Superior temporal gyrus (tissue), 1 donor: ENCODE measurements around the gene PLRG1.

Experiments
- DNase-seq: peaks from one replicate; pipeline ENCODE4 v3.0.0-alpha.2; 2016; ENCODE audit errors: extremely low spot score

The PLRG1 gene

DNA sequence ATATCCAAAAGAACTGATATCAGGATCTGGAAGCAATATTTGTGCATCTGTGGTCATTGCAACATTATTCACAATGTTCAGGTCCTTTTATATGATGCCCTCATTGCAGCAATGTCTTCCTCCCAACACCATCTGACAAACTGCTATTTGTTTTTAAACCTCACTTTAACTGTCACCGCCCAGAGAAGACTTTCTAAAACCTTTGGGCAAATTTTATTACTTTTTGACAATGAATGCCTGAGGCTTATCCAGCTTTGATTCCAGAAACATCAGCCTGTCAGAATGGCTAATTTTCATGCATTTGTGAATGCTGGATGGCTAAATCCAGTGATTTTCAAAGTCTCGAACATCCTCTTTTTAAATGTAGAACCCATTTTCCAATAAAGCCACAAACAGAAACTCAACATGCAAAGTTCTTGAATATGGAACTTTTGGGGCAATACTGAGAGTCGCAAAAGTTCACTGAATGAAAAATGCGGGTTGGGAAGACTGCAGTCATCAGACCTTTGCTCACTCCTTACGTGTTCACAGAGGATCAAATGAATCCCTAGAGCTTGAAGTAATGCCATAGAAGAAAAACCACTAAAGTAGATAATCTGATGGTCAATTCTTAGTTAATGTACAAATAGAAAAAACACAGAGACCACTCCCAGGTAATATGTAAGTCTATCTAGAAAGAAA, 23.1 kb upstream of the PLRG1 start:
- no peak for DNase-seq

DNA sequence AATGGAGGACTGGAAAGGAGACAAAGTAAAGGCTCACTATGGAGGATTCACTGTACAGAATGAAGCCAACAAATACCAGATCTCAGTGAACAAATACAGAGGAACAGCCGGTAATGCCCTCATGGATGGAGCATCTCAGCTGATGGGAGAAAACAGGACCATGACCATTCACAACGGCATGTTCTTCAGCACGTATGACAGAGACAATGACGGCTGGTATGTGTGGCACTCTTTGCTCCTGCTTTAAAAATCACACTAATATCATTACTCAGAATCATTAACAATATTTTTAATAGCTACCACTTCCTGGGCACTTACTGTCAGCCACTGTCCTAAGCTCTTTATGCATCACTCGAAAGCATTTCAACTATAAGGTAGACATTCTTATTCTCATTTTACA, 19.4 kb upstream of the PLRG1 start:
- DNase-seq: no peak

DNA sequence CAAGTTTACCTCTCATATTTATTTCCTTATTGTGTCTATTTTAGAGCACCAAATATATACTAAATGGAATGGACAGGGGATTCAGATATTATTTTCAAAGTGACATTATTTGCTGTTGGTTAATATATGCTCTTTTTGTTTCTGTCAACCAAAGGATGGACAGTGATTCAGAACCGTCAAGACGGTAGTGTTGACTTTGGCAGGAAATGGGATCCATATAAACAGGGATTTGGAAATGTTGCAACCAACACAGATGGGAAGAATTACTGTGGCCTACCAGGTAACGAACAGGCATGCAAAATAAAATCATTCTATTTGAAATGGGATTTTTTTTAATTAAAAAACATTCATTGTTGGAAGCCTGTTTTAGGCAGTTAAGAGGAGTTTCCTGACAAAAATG, 18.8 kb upstream of the PLRG1 start:
- no peak for DNase-seq

DNA sequence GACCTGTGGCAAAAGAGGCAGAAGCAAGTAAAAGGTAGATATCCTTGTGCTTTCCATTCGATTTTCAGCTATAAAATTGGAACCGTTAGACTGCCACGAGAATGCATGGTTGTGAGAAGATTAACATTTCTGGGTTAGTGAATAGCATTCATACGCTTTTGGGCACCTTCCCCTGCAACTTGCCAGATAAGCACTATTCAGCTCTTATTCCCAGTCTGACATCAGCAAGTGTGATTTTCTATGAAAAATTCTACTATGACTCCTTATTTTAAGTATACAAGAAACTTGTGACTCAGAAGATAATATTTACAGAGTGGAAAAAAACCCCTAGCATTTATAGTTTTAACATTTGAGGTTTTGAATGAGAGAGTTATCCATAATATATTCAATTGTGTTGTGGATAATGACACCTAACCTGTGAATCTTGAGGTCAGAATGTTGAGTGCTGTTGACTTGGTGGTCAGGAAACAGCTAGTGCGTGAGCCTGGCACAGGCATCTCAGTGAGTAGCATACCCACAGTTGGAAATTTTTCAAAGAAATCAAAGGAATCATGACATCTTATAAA, 16.5 kb upstream of the PLRG1 start:
- DNase-seq: no peak

DNA sequence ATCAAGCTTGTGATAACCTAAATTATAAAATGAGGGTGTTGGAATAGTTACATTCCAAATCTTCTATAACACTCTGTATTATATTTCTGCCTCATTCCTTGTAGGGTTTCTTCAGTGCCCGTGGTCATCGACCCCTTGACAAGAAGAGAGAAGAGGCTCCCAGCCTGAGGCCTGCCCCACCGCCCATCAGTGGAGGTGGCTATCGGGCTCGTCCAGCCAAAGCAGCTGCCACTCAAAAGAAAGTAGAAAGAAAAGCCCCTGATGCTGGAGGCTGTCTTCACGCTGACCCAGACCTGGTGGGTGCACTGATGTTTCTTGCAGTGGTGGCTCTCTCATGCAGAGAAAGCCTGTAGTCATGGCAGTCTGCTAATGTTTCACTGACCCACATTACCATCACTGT, 15.5 kb upstream of the PLRG1 start:
- DNase-seq: no peak

DNA sequence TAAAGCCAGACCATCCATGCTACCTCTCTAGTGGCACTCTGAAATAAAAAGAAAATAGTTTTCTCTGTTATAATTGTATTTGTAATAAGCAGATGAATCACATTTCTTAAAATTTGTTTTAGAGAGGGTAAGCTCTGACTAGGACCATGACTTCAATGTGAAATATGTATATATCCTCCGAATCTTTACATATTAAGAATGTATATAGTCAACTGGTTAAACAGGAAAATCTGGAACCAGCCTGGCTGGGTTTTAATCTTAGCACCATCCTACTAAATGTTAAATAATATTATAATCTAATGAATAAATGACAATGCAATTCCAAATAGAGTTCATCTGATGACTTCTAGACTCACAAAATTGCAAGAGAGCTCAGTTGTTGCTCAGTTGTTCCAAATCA, 14.1 kb upstream of the PLRG1 start:
- DNase-seq: no peak

DNA sequence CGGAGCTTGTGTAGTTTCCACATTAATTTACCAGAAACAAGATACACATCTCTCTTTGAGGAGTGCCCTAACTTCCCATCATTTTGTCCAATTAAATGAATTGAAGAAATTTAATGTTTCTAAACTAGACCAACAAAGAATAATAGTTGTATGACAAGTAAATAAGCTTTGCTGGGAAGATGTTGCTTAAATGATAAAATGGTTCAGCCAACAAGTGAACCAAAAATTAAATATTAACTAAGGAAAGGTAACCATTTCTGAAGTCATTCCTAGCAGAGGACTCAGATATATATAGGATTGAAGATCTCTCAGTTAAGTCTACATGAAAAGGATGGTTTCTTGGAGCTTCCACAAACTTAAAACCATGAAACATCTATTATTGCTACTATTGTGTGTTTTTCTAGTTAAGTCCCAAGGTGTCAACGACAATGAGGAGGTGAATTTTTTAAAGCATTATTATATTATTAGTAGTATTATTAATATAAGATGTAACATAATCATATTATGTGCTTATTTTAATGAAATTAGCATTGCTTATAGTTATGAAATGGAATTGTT, 12.6 kb upstream of the PLRG1 start, which contains the start of gene FGB:
FGB (plus strand) TSS at position 315 of the 558 bp plus-strand sequence; CDS start at position 323, 8 bp downstream.
- DNase-seq: no peak

DNA sequence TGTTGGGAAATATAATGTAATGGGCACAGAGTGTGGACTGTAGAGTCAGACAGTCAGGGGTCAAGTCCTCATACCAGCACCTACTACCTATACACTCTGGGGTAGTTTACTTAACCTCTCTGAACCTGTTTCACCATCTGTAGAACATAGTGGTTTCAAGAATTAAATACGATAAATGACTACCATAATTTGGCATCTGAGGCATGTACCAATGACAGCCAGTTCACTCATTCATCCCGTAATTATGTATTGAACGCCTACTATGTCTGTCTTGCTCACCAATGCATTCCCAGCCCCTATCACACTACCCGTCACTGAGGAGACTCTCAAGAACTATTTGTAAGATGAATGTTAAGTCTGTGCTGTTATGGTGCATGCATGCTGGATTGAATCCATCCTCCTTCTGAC, 10.6 kb upstream of the PLRG1 start:
- DNase-seq: no peak

DNA sequence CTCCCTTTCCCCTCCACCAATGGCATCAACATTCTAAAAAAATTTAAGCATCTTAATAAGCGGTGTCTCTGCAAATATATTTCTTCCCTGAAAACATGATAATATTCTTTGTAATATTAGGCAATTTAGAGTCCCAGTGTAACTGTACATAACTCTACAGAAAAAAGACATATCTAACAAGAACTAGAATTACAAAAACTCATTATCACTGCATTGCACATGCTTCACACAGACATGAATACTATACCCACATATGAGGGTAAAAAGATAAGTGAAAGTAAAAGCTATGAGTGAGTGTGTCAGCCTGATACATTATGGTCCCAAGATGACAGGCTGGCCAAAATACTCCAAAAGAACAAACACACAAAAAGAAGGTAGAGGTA, 10.2 kb upstream of the PLRG1 start:
- no peak for DNase-seq

DNA sequence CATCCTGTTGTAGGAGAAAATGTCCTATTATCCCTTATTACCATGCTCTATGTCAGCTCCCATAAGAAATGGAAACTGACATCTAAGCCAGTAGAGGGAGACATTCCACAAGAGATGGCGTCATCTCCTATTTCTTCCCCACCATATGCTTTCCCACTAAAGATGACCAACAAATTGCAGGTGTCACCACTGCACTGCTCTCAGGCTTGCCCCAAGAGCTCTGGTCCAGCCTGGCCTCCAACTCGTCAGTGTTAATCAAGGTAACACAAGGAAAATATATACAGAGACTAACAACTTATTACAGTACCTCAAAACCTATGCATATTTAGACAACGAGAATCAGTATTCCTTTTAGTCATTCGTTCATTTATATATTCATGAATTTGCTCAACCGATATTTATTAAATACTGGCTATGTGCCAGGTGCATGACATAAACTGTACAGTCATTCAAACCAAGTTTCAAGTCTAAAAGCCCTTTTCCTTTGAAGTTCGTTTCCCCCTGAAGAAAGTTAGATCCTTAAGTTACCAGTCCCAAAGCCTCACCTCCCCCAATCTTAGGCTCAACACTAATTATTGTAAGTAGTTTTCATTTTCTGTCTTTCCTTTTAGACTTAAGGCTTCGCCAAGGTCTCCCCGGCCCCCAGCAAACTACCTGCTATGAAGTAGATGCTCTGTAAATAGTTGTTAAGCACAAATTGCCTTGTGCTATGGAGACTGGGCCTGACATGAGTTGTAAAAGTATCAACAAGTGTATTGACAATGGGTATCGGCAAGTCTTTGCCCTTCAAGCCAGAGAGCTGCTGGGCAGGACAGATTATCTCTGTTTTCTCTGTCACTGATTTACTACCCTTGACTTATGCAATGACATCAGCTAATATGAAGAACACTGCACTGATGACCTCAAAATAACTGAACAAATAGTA, 9.6 kb upstream of the PLRG1 start:
- peak; percentile 67 for DNase-seq

DNA sequence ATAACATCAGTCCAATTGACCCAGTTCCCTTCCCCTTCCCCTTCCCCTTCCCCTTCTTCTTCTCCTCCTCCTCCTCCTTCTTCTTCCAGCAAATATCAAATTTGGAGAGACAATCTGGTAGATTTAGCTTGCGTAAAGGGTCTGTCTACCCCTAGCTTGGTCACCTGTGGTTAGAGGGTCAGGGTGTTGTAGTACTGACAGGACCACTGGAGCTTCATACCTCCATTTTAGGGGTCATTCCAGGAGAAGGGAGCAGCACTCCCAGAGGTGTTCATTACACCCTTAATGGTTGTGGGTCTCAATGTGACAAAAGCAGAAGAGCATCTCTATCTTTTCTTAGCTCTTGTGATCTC, 8.9 kb upstream of the PLRG1 start:
- no peak for DNase-seq

DNA sequence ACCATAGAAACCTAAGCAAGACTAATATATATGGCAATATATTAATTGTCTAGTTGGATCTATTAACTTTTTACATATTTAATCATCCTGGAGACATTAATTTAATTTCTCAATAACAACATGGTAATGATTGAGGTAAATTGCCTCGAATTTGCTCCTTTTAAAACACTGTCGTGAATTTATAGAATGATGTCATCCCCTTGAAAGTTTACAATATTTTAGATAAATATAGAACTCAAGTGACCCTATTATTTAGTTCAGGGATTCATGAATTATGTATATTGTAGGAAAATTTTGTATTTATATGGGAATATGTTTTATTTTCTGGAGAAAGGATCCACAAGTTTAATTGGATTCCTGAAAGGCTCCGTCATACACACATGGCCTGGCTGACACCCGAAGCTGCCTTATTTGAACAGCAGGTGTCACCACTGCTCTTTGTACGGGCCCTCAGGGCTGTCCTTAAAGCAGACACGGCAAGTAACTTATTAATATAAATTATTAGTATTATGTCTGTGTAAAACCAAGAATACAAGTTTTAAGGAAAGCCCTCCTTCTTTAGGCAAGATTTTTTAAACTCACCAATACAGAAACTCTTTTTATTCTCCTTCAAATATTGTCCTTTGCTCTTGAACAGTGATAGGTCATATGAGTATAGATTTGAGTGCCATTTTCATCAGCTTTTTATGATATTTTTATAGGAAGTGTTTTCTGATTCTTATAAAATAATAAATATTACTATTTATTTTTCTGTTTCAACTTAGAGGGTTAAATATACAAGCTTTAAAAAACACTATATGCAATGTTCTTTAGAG, 1.9 kb upstream of the PLRG1 start:
- DNase-seq: peak; percentile 89

DNA sequence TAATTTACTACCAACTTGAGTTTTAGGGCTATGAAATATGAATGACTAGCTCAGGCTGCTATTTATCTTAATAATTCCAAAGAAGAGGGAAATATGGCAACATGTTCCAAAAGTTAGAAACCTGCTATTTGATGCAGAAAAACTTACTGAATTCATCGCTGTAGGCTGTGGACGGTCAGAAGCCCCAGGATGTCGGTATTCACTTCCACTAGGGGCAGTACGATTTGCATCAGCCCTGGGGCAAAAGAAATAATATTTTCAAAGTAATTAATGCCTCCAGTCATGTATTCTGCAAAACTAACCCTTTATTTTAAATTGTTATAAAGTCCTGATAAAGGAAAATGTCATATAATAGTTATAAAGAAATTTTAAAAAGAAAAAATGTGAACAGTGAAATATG, 4.5 kb downstream of the PLRG1 start:
- no peak for DNase-seq

DNA sequence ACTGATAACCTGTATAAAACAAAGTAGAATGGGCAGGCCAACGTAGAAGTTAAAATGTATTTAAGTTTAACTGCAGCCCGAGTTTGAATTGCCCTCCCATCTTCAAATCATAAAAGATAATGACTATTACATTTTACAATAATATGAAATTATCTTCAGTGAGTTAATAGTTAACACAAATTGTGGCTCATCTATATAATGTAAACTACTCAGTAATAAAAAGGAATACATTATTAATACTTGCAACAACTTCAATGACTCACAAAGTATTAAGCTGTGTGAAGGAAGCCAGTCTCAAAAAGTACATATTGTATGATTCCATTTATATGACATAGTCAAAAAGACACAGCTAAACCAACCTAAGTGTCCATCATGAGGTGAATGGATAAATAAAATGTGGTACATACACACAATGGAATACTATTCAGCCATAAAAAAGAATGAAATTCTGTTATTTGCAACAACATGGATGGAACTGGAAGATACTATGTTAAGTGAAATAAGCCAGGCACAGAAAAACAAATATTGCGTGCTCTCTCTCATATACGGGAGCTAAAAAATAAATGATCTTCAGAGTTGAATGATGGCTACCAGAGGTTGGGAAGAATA, 7.8 kb downstream of the PLRG1 start:
- DNase-seq: no peak

DNA sequence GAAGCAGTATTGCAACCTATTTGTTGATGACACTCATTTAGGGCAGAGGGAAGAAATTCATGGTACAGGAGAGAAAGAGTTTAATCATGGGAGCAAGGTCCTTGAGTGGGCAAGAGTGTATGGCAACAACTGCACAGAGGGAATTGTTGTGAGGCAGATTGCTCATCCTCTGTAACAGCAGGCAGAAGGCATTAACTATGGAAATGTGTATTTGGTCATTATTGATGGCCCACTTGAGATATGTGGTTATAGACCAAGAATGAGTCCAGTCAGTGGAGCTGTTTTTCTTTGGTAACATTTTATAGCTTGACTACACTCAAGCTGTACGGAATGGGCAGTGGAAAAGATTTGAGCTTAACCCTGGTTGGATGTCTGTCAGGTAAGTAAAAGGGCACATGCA, 15.9 kb downstream of the PLRG1 start:
- no peak for DNase-seq

DNA sequence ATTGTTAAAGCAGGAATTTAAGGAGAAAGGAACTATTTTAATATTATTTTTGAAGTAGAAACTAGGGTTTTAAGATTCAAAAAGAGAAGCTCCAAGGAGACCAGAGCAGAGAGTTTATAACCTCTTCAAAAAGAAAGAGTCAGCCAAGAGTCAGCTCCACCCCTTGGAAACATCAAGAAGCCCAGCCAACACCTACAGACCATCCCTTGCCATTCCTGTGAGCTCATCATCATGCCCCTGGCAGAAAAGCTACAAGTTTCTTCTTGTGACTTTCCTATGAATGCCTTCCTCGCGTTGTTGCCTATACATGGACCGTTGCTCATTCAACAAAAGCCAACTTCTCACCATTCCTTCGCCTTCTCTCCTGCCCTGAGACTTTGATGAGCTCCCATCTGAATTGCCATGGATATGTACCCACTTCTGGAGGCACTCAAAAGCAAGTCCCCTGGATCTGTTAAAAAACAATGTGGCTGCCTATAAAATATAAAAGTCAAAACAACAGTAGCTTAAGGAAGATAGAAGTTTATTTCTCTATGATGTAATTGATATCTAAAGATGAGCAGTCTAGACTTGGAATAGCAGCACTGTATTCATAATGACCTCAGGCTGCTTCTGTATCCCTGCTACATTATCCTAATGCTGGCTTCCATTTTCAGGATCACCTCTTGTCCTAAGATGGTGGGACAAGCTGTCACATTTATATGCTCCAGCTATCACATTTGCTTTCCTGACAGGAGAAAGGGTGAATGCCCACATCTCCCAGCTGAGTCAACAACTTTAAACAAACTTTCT, 20.3 kb downstream of the PLRG1 start:
- DNase-seq: no peak

DNA sequence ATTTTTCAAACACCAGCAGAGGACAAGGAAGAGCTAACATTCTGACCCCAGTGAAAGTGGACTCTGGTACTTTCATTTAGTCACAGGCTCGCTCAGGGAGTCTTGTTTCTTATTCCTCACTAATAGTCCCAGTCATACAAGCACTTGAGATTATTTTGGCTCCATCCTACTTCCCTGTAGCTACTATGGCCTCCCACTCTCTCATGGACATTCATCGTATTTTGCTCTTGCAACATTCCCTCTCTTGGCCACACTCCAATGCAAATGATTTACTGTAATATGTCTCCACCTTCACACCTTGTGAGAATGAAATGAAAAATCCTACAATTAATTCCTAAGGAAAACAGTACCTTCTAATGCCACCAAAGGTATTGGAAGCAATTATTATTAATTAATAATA, 21.3 kb downstream of the PLRG1 start:
- no peak for DNase-seq

DNA sequence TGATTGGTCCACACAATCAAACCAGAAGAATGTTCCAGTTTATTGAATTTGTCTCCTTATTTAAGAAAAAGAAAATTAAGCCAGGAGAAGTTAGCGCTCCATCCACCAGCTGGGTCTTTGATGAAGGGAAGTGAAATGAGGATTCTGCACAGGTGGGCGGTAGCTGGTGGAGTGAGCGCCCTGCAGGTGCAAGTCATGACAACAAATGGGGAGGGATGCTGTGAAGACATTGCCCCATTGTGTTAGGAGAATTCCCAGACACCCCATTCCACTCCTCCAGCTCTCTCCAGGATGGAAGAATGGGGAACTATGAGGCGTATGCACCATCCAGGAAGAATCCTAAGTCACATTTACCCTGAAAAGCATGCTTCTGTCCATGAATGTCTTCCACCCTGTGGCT, 22.9 kb downstream of the PLRG1 start:
- DNase-seq: no peak

DNA sequence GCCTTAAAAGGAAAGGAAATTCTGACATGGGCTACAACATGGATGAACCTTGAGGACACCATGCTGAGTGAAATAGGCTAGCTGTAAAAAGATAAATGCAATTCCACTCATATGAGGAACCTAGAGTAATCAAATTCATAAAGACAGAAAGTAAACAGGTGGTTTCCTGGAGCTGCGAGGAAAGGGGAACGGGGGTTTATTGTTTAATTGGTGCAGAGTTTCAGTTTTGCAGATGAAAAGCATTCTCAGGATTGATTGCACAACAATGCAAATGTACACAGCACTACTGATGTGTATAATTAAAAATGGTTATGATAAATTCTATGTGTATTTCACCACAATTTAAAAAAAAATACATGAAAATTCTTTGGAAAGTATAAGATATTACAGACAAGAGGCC, 24.0 kb downstream of the PLRG1 start:
- DNase-seq: no peak

DNA sequence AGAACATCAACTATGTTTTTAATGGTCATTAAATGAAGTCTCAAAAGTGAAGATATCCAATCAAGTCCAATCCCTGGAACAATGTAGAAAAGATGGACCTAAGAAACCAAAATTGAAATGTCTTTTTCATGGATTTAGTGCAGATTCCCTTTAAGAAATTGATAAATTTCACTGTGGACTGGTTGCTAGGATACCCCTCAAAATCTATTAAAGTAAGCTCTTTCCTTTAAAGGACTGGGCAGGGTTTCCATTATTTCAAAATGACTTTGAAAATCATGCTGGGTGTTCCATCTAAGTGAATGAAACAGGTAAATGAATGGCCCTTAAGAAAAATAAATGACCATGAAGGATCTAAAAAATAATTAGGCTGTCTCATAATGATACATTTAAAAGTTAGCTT, 28.6 kb downstream of the PLRG1 start:
- DNase-seq: no peak

DNA sequence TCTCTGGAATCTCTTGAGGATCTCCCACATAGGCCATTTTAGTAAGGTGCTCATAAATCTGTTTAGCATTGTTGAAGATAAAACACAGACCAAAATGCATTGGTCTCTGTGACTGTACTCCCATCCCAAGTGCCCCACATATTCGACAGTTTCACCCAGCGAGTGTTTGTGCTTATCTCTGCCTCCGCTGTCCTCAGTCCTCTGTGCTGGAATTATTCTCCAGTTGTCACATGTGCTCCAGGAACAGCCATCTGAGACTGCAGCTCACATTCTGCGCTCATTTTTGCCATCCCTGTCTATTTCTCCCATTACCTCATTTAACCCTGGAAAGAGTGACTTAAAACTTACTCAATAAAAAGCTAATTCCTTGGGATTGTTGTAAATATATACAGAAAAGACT, 31.0 kb downstream of the PLRG1 start:
- DNase-seq: no peak
